Esophagus muscularis mucosa (tissue), 4 donors: ENCODE data around the gene ITLN1.
"Not testable (repeated sequence)": the region's sequence is repeated elsewhere in the genome, so short reads cannot be mapped to it uniquely, and the experiment has no call there.

Experiments
- EP300 ChIP-seq: sonication (generic); formaldehyde crosslinking; IDR thresholded peaks from one replicate; pipeline ENCODE4 v1.6.1; 2017; ENCODE audit warnings: antibody characterized with exemption
- POLR2A ChIP-seq: fragments of 450-650 bp; IDR thresholded peaks from one replicate; pipeline ENCODE4 v1.6.1; 2017; ENCODE audit warnings: antibody characterized with exemption, moderate library complexity, mild to moderate bottlenecking, low read depth
- POLR2AphosphoS5 ChIP-seq, 2 donors: sonication (generic); formaldehyde crosslinking; IDR thresholded peaks; one replicate each; pipeline ENCODE4 v1.6.1; 2017; ENCODE audit warnings: antibody characterized with exemption in 2 of 2
- TF ChIP-seq, protein P1 (sequence below), 3 experiments: fragments of 200-600 bp in 2 of 3; fragments of 450-650 bp in 1 of 3; sonication (generic) in 2 of 3; IDR thresholded peaks; one replicate each; pipeline ENCODE4 v1.5.1; 2017 to 2019; ENCODE audit warnings: antibody characterized with exemption in 3 of 3, mild to moderate bottlenecking in 2 of 3, moderate library complexity in 1 of 3

DNA sequence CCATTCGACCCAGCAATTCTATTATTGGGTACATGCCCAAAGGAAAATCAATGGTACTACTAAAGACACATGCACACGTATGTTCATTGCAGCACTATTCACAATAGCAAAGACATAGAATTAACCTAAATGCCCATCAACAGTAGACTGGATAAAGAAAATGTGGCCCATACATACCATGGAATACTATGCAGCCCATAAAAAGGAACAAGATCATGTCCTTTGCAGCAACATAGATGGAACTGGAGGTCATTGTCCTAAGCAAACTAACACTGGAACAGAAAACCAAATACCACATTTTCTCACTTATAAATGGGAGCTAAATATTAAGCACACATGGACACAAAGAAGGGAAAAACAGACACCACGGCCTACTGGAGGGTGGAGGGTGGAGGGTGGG lies 15.7 kb upstream of the ITLN1 start:
- TF ChIP-seq, protein P1, sequence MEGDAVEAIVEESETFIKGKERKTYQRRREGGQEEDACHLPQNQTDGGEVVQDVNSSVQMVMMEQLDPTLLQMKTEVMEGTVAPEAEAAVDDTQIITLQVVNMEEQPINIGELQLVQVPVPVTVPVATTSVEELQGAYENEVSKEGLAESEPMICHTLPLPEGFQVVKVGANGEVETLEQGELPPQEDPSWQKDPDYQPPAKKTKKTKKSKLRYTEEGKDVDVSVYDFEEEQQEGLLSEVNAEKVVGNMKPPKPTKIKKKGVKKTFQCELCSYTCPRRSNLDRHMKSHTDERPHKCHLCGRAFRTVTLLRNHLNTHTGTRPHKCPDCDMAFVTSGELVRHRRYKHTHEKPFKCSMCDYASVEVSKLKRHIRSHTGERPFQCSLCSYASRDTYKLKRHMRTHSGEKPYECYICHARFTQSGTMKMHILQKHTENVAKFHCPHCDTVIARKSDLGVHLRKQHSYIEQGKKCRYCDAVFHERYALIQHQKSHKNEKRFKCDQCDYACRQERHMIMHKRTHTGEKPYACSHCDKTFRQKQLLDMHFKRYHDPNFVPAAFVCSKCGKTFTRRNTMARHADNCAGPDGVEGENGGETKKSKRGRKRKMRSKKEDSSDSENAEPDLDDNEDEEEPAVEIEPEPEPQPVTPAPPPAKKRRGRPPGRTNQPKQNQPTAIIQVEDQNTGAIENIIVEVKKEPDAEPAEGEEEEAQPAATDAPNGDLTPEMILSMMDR (IDR thresholded peaks at IDR 0.05): not testable (repeated sequence)
- TF ChIP-seq POLR2A; EP300; POLR2AphosphoS5 (IDR thresholded peaks at IDR 0.05): not testable (repeated sequence)
